ENCODE results near the gene PLEKHG2. TPM values are rescaled to one million over a fixed set of nuclear protein-coding genes. Genes with fewer than 3 reads are reported as not detected.

PLEKHG2 gene
- total RNA-seq, 4 donors from 2014 or later = 1.3 to 3.6 (median 3.3) TPM

DNA sequence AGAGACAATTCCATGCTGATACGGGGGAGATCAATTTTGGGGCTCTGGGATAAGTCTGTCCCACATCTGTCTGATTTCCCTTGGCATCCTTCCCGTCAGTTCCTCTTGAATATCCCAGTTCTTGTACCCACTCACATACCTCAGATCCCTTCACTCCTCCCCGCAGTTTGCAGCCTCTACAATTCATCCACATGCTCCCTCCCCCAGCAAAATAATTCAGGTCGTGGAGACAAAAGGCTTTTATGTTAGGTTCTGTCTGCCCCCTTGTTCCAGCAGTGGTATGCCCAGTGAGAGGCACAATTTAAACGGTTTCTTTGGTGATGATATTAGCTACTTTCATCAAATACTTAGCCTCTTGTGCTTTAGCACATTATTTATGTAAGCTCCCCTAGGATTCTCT is 13.7 kb downstream of the PLEKHG2 start:
- DNase-seq = no peak
- in situ Hi-C loops (cut with MboI; ENCODE audit: low sequenced_read_pairs in 4 of 4) = loop anchor here in 2 of 4 donors (25.0 kb wide), 2 partner anchors 111 to 411 kb away; partner anchors contain the start of genes DYRK1B (in 2 of the 2), FBL (in 2 of the 2), EID2 (in 1 of the 2) and EID2B (in 1 of the 2)

DNA sequence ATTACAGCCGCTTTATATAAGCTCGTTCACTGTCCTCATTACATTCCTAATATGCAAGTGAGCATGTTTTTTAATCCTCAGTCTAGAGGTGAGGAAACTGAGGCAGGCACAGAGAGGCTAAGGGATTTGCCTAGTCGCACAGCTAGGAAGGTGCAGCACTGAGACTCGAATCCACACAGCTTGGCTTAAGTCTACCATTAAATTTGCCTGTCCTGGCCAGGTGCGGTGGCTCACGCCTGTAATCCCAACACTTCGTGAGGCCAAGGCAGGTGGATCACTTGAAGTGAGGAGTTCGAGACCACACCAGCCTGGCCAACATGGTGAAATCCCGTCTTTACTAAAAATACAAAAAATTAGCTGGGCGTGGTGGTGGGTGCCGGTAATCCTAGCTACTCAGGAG is 15.2 kb downstream of the PLEKHG2 start:
- intact Hi-C loops (cut with DNase I; ENCODE audit: low total_unique reads) = no loop called here
- Histone ChIP-seq H3K36me3 (peaks cover 1 to 13% of the 10 kb centered on the region in 2 donors), H3K4me3 (no peak overlapping the region), H3K27me3 (no peaks in the 10 kb centered on the region), H3K4me1 (peaks cover 5 to 11% of the 10 kb centered on the region in 2 donors), H3K9me3 (no peaks in the 10 kb centered on the region), H3K27ac (no peak overlapping the region)
- TF ChIP-seq CTCF (IDR thresholded peaks at IDR 0.05 in 4 of 5, conservative IDR thresholded peaks at IDR 0.05 in 1 of 5) (no peak), POLR2A (IDR thresholded peaks at IDR 0.05) (no peak)
- no peak for DNase-seq
- in situ Hi-C loops (cut with MboI; ENCODE audit: low sequenced_read_pairs in 4 of 4) = loop anchor here in 2 of 4 donors (25.0 kb wide), 2 partner anchors 110 to 410 kb away; partner anchors contain the start of genes DYRK1B (in 2 of the 2), FBL (in 2 of the 2), EID2 (in 1 of the 2) and EID2B (in 1 of the 2)
- ATAC-seq = no peak

More for the DNA sequence above, 13.7 kb downstream of the PLEKHG2 start:
- Histone ChIP-seq H3K27ac (no peak overlapping the region), H3K36me3 (no peaks in the 10 kb centered on the region), H3K4me1 (peaks cover 5 to 11% of the 10 kb centered on the region in 2 donors), H3K27me3 (no peaks in the 10 kb centered on the region), H3K4me3 (no peak overlapping the region), H3K9me3 (no peaks in the 10 kb centered on the region)
- TF ChIP-seq POLR2A (IDR thresholded peaks at IDR 0.05) = no peak
- TF ChIP-seq CTCF (IDR thresholded peaks at IDR 0.05 in 4 of 5, conservative IDR thresholded peaks at IDR 0.05 in 1 of 5) = no peak
- intact Hi-C loops (cut with DNase I; ENCODE audit: low total_unique reads) = no loop called here
- no peak for ATAC-seq

DNA sequence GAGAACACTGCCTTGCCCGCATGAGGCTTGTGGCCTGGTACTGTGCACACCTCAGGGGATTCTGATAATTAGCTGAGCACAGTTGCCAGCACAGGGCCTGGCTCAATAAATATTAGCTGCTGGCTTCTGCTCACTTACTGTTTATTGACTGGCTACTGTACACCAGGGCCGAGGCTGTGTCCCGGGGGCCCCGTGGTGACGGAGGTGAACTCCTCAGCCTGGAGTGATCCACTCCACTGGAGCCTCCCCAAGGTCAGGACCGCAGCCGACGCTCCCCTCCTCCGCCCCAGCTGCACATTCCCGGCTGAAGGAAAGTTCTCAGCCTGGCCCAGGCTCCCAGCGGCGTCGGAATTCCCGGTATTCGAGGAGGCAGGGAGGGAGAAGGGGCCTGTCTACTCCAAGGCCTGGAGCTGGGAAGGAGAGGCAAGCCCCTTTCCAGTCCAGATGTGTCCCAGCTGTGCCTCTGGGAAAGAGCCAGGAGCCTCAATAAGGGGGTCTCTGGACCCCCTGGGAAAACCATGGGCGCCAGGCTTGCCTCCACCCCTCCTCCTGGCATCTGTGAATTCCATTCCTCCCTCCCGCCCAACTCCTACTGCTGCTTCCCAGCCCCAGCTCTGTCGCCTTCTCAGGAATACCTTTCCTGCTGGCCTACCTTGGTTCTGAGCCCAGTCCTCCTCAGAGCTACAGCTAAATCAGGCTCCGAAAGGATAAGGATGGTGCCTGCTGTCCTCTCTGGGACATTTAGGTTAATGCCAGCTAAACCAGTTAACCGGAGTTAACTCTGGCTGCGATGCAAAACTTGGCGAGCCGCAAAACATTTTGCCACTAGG is 16.0 kb downstream of the PLEKHG2 start:
- intact Hi-C loops (cut with DNase I; ENCODE audit: low total_unique reads) (no loop called here), in situ Hi-C loops (cut with MboI; ENCODE audit: low sequenced_read_pairs in 4 of 4) (loop anchor here in 2 of 4 donors (25.0 kb wide), 2 partner anchors 109 to 409 kb away; partner anchors contain the start of genes DYRK1B (in 2 of the 2), FBL (in 2 of the 2), EID2 (in 1 of the 2) and EID2B (in 1 of the 2))
- ATAC-seq (peak; percentile 21 to 51), DNase-seq (no peak)
- peaks cover 6 to 11% of the 10 kb centered on the region in 2 donors for H3K4me1 ChIP-seq
- H3K27me3 ChIP-seq = no peaks in the 10 kb centered on the region
- H3K9me3 ChIP-seq = no peaks in the 10 kb centered on the region
- H3K4me3 ChIP-seq = no peak overlapping the region
- H3K36me3 ChIP-seq = peaks cover 4 to 21% of the 10 kb centered on the region in 2 donors
- TF ChIP-seq CTCF (IDR thresholded peaks at IDR 0.05 in 4 of 5, conservative IDR thresholded peaks at IDR 0.05 in 1 of 5) (no peak), POLR2A (IDR thresholded peaks at IDR 0.05) (no peak)
- H3K27ac ChIP-seq = peak overlapping the region; percentile 33 to 64 (median 55)

DNA sequence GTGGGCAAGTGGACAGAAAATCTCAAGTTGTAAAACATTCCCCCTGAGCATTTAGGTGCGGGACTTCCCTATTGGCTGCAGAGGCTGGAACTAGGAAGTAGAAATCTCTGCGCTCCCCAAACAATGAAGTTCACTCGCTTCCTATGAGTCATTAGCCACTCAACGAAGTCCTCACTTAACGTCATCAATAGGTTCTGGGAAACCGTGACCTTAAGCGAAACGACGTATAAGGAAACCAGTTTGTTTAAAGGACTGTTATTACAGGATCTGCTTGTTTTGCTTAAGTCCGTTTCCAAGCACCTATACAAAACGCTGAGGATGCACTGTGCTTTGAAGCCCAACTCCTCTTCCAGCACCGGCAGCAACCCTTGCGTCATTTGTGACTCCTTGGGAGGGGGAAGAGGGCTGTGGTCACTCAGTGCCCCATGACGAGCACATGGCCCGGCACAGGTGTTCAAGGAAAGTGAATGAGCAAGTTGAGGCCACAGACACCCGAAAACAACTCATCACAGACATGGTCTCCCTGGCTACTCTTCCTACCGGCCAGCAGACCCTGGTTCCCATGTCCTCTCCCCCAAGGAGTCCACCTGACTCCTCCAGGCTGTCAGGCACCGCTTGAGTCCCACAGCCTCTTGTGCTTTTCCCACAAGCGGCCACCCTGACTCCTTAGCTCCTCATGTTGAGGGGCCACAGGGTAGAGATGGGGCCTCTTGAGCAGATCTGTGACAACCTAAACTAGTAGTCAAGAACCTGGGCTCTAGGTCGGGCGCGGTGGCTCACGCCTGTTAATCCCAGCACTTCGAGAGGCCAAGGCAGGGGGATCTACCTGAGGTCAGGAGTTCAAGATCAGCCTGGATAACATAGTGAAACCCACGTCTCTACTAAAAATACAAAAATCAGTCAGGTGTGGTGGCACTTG is 18.5 kb downstream of the PLEKHG2 start:
- ATAC-seq (peak; percentile 42 to 51), DNase-seq (no peak)
- Histone ChIP-seq H3K36me3 (peaks cover 4 to 32% of the 10 kb centered on the region in 2 donors), H3K27me3 (no peaks in the 10 kb centered on the region), H3K9me3 (no peaks in the 10 kb centered on the region), H3K4me1 (peaks cover 23 to 25% of the 10 kb centered on the region in 2 donors), H3K4me3 (peak overlapping the region in 1 of 4 donors; percentile 9), H3K27ac (peak overlapping the region; percentile 65 to 76 (median 69))
- in situ Hi-C loops (cut with MboI; ENCODE audit: low sequenced_read_pairs in 4 of 4) = loop anchor here in 2 of 4 donors (25.0 kb wide), 2 partner anchors 106 to 406 kb away; partner anchors contain the start of genes DYRK1B (in 2 of the 2), FBL (in 2 of the 2), EID2 (in 1 of the 2) and EID2B (in 1 of the 2)
- TF ChIP-seq CTCF (IDR thresholded peaks at IDR 0.05 in 4 of 5, conservative IDR thresholded peaks at IDR 0.05 in 1 of 5) = no peak
- peak; percentile 10 to 37 for TF ChIP-seq POLR2A (IDR thresholded peaks at IDR 0.05)
- intact Hi-C loops (cut with DNase I; ENCODE audit: low total_unique reads) = loop anchor here (5.0 kb wide), 1 partner anchor 39 kb away; the partner anchor contains the start of genes MED29 and PAF1
